ENCODE measurements around the gene PLCL1. TPM values are rescaled to one million over a fixed set of nuclear protein-coding genes. Genes with fewer than 3 reads are reported as not detected.

The PLCL1 gene
- total and polyA plus RNA-seq, 8 donors, result 0.93 to 28.7 (median 3.1) TPM

DNA sequence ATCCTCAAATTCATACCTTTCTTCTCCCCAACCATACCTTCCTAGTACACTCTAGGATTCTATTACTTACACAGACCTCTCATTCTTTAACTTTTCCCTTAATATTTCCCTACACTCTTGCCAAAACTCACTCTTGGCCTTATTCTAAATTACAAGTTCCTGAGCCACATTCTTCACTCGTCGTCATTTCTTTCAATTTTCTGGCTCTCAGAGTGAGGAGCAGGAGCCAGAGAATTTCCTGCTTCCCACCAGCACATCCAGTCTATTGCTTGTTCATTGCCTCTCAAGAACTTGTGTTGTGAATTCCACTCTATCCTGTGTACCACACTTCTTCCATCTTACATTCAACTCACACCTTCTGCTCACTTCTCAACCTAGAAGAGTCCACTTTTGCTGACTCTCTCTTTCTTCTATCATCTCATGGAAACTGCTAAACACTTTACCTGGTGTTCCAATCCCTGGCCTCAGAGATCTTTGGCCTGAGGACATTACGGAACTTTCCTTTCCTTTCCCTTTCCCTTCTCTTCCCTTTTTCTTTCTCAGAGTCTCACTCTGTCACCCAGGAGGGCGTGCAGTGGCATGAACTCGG is 171.6 kb downstream of the PLCL1 start:
- H3K27ac ChIP-seq, result no peak overlapping the region
- intact Hi-C loops (cut with DNase I; ENCODE audit: low total_unique reads), result no loop called here
- H3K4me3 ChIP-seq, result no peak overlapping the region
- H3K4me1 ChIP-seq, result peaks cover 0 to 21% (median 8%) of the 10 kb centered on the region in 4 donors
- TF ChIP-seq, protein P1, sequence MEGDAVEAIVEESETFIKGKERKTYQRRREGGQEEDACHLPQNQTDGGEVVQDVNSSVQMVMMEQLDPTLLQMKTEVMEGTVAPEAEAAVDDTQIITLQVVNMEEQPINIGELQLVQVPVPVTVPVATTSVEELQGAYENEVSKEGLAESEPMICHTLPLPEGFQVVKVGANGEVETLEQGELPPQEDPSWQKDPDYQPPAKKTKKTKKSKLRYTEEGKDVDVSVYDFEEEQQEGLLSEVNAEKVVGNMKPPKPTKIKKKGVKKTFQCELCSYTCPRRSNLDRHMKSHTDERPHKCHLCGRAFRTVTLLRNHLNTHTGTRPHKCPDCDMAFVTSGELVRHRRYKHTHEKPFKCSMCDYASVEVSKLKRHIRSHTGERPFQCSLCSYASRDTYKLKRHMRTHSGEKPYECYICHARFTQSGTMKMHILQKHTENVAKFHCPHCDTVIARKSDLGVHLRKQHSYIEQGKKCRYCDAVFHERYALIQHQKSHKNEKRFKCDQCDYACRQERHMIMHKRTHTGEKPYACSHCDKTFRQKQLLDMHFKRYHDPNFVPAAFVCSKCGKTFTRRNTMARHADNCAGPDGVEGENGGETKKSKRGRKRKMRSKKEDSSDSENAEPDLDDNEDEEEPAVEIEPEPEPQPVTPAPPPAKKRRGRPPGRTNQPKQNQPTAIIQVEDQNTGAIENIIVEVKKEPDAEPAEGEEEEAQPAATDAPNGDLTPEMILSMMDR (IDR thresholded peaks at IDR 0.05), result no peak
- TF ChIP-seq POLR2A (IDR thresholded peaks at IDR 0.05) (no peak), EP300 (IDR thresholded peaks at IDR 0.05) (no peak), POLR2AphosphoS5 (IDR thresholded peaks at IDR 0.05) (no peak)
- H3K9me3 ChIP-seq, result no peaks in the 10 kb centered on the region
- H3K27me3 ChIP-seq, result no peaks in the 10 kb centered on the region
- 74 to 90% (median 83%) methylated on average over 5 of the region's 5 CpGs for WGBS, 5 donors
- peak in 1 of 2 donors; percentile 31 for DNase-seq
- no peaks in the 10 kb centered on the region for H3K36me3 ChIP-seq

DNA sequence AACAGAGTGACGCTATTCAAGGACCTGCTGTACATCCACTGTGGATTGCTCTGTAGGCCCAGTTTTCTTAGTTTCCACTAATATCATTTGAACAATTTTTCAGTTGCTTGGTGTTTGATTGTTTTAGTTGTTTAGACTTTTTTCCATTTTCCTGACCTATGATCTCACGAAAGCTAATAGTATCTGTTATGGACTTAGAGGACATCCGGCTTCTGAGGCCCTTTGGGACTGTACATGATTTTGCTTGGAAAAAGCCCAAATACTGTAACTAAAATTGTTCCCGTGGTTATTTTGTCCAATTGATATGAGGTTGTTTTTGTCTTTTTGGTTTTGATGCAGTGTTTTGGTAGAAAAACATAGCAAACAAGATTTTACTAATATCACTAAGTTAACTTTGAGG is 174.6 kb downstream of the PLCL1 start:
- TF ChIP-seq, protein P1 (IDR thresholded peaks at IDR 0.05), result no peak
- TF ChIP-seq EP300 (IDR thresholded peaks at IDR 0.05) (no peak), POLR2A (IDR thresholded peaks at IDR 0.05) (no peak), POLR2AphosphoS5 (IDR thresholded peaks at IDR 0.05) (no peak)
- intact Hi-C loops (cut with DNase I; ENCODE audit: low total_unique reads), result no loop called here
- no peaks in the 10 kb centered on the region for H3K9me3 ChIP-seq
- H3K4me1 ChIP-seq, result no peaks in the 10 kb centered on the region
- no peak overlapping the region for H3K4me3 ChIP-seq
- 86 to 92% (median 90%) methylated on average over 4 of the region's 4 CpGs for WGBS, 5 donors
- no peaks in the 10 kb centered on the region for H3K36me3 ChIP-seq
- no peaks in the 10 kb centered on the region for H3K27me3 ChIP-seq
- DNase-seq, result no peak
- H3K27ac ChIP-seq, result no peak overlapping the region

DNA sequence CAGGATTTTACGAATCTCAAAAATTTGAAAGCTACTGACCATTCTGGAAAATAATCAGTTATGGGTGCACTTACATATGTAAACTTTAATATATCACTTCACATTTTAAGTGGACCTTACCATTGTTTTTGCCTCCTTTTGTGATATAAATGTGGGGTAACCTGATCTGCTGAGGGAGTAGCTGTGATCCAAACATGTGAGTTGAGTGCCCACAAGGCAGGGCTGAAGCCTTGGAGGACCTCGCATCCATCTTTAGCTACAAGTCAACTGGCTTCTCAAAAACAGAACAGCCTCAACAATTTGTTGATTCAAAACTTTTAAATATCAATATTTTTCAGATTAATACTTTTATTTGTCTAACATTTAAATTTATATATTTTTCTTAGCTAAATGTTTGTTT is 178.2 kb downstream of the PLCL1 start:
- Histone ChIP-seq H3K27me3 (no peaks in the 10 kb centered on the region), H3K4me3 (no peak overlapping the region), H3K27ac (no peak overlapping the region), H3K36me3 (no peaks in the 10 kb centered on the region), H3K9me3 (no peaks in the 10 kb centered on the region), H3K4me1 (peaks cover 0 to 18% (median 6%) of the 10 kb centered on the region in 4 donors)
- WGBS, 5 donors, result 90 to 97% (median 92%) methylated on average over 2 of the region's 2 CpGs
- intact Hi-C loops (cut with DNase I; ENCODE audit: low total_unique reads), result no loop called here
- DNase-seq, result no peak
- TF ChIP-seq POLR2A (IDR thresholded peaks at IDR 0.05), result no peak
- TF ChIP-seq, protein P1 (IDR thresholded peaks at IDR 0.05), result no peak
- no peak for TF ChIP-seq POLR2AphosphoS5 (IDR thresholded peaks at IDR 0.05)
- TF ChIP-seq EP300 (IDR thresholded peaks at IDR 0.05), result no peak

DNA sequence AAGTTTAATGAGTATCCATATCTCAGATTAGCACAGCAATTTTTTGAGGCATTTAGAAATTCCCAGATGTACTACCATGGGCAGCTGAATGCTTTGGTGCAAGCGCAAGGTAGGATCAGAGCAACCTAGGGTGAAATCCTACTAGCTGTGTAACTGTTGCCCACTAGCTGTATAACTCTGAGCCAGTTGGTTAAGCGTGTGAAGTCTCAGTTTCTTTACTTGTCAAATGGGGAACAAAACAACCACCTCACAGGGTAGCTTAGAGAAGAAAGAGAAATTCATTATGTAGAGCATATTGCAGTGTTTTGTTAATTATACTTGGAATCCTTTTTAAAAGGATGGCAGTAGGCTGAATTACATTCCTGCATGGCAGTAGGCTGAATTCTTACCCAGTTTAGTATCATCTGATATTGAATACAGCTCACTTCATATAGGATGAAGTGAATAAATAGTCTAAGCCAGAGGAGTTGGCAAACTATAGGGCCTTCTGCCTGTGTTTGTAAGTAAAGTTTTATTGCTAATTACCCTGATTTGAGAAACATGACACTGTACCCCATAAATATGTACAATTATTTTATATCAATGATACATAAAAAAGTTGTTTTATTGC is 180.7 kb downstream of the PLCL1 start:
- peaks cover 0 to 18% (median 6%) of the 10 kb centered on the region in 4 donors for H3K4me1 ChIP-seq
- no peak overlapping the region for H3K4me3 ChIP-seq
- WGBS, 5 donors, result 93 to 98% (median 95%) methylated on average over 2 of the region's 2 CpGs
- no peaks in the 10 kb centered on the region for H3K36me3 ChIP-seq
- H3K9me3 ChIP-seq, result no peaks in the 10 kb centered on the region
- no peaks in the 10 kb centered on the region for H3K27me3 ChIP-seq
- intact Hi-C loops (cut with DNase I; ENCODE audit: low total_unique reads), result no loop called here
- DNase-seq, result no peak
- TF ChIP-seq POLR2AphosphoS5 (IDR thresholded peaks at IDR 0.05) (no peak), POLR2A (IDR thresholded peaks at IDR 0.05) (no peak), EP300 (IDR thresholded peaks at IDR 0.05) (no peak)
- TF ChIP-seq, protein P1 (IDR thresholded peaks at IDR 0.05), result no peak
- no peak overlapping the region for H3K27ac ChIP-seq
